GM12878 (cell line): ENCODE results near the gene SLC22A23. TPM values are rescaled to one million over a fixed set of nuclear protein-coding genes. Genes with fewer than 3 reads are reported as not detected.

Source experiments
- ATAC-seq: fragments of 200-7000 bp; cut with Tn5 transposase; 3 replicates; pipeline ENCODE4 v1.9.1; 2020; ENCODE audit warnings: mild to moderate bottlenecking, moderate library complexity
- BruUV-seq: library from RNA; stranded (reverse); fragments of 400-500 nt; replicated peaks from 2 replicates; lab custom pipeline; 2021; lab: Mats Ljungman, UMichigan
- CTCF ChIA-PET: fragments of 300-600 bp; sonication (Branson Sonifier 250); formaldehyde crosslinking; extraction: SDS; loops from one replicate; lab custom pipeline; 2021; ENCODE audit warnings: inconsistent platforms; lab: Yijun Ruan, JAX
- POLR2A ChIA-PET: fragments of 350-600 bp; formaldehyde crosslinking; extraction: SDS; loops from one replicate; lab custom pipeline; 2021; ENCODE audit warnings: inconsistent platforms; lab: Charles Lee
- RAD21 ChIA-PET: fragments of 300-600 bp; sonication (Branson Sonifier 250); formaldehyde crosslinking; loops from one replicate; lab custom pipeline; 2023; ENCODE audit warnings: antibody characterized with exemption; ENCODE audit not compliant: unreplicated experiment; lab: Charles Lee
- SMC1A ChIA-PET: fragments of 300-600 bp; sonication (Branson Sonifier 250); formaldehyde crosslinking; loops from one replicate; lab custom pipeline; 2023; ENCODE audit not compliant: unreplicated experiment, uncharacterized antibody; lab: Charles Lee
- DNase-seq: peaks from one replicate; pipeline ENCODE4 v3.0.0-alpha.2; 2011; ENCODE audit warnings: low read depth, low spot score
- FAIRE-seq: peaks from 3 replicates; lab custom pipeline; 2011; peaks lifted over from hg19 to GRCh38; lab: Jason Lieb, UNC
- H2AFZ ChIP-seq: 2 replicates; pipeline ENCODE4 v1.6.0; 2011; ENCODE audit warnings: low read depth, low read length, control low read depth; ENCODE audit not compliant: control insufficient read depth
- H3K27ac ChIP-seq: 2 replicates; pipeline ENCODE4 v1.5.1; 2011; ENCODE audit warnings: control low read depth; ENCODE audit not compliant: control insufficient read depth, insufficient read depth
- H3K27me3 ChIP-seq, 2 experiments: replicated peaks in 1 of 2; 2 replicates each; pipeline versions ENCODE4 v1.6.0 to v1.6.1; 2011; ENCODE audit warnings: low read length in 1 of 2; ENCODE audit not compliant: control insufficient read depth in 2 of 2, insufficient read depth in 2 of 2
- H3K36me3 ChIP-seq, 2 experiments: 2 replicates each; pipeline ENCODE4 v1.5.1; 2011; ENCODE audit warnings: low read length in 1 of 2; ENCODE audit not compliant: control insufficient read depth in 2 of 2, insufficient read depth in 2 of 2
- H3K4me1 ChIP-seq: 2 replicates; pipeline ENCODE4 v1.6.1; 2011; ENCODE audit warnings: mild to moderate bottlenecking, low read length, moderate library complexity, mixed read lengths; ENCODE audit not compliant: control insufficient read depth, insufficient read depth
- H3K4me2 ChIP-seq: 2 replicates; pipeline ENCODE4 v1.6.0; 2011; ENCODE audit warnings: control low read depth; ENCODE audit not compliant: control insufficient read depth, insufficient read depth
- H3K4me3 ChIP-seq: fragments of 200-600 bp; sonication (generic); 2 replicates; pipeline ENCODE4 v1.5.1; 2016
- H3K79me2 ChIP-seq: 2 replicates; pipeline ENCODE4 v1.6.0; 2011; ENCODE audit warnings: low read length; ENCODE audit not compliant: control insufficient read depth, insufficient read depth
- H3K9ac ChIP-seq: 2 replicates; pipeline ENCODE4 v1.8.0; 2011; ENCODE audit warnings: low read length, control low read depth, mixed read lengths; ENCODE audit not compliant: control insufficient read depth, insufficient read depth
- H3K9me3 ChIP-seq: replicated peaks from 3 replicates; pipeline ENCODE4 v1.5.1; 2011; ENCODE audit warnings: mild to moderate bottlenecking, low read length; ENCODE audit not compliant: control insufficient read depth, insufficient read depth
- H4K20me1 ChIP-seq: 2 replicates; pipeline ENCODE4 v1.6.0; 2011; ENCODE audit not compliant: control insufficient read depth, insufficient read depth
- BHLHE40 ChIP-seq, 2 experiments: fragments of 450-650 bp in 1 of 2; IDR thresholded peaks; 2 replicates each; pipeline ENCODE4 v1.6.1; 2011 to 2017; ENCODE audit warnings: low read depth in 2 of 2, borderline replicate concordance in 1 of 2, improper control_type of control experiment in 1 of 2, low read length in 1 of 2, mild to moderate bottlenecking in 1 of 2
- CHD2 ChIP-seq: IDR thresholded peaks from 2 replicates; pipeline ENCODE4 v1.6.1; 2011; ENCODE audit warnings: low read depth, low read length, improper control_type of control experiment, borderline replicate concordance
- CHD4 ChIP-seq: fragments of 200-600 bp; sonication (generic); IDR thresholded peaks from 2 replicates; pipeline ENCODE4 v1.6.1; 2016; ENCODE audit warnings: mild to moderate bottlenecking
- ESRRA ChIP-seq: IDR thresholded peaks from 2 replicates; pipeline ENCODE4 v1.6.1; 2012; ENCODE audit warnings: mild to moderate bottlenecking, low read length, improper control_type of control experiment
- EZH2 ChIP-seq: IDR thresholded peaks from 2 replicates; pipeline ENCODE4 v1.6.1; 2012; ENCODE audit warnings: low read depth, mild to moderate bottlenecking, control low read depth, inconsistent platforms, low read length, borderline replicate concordance; ENCODE audit not compliant: control insufficient read depth
- KDM1A ChIP-seq: fragments of 200-600 bp; sonication (generic); IDR thresholded peaks from 2 replicates; pipeline ENCODE4 v1.6.1; 2016; ENCODE audit warnings: borderline replicate concordance
- NR2C2 ChIP-seq: IDR thresholded peaks from 2 replicates; pipeline ENCODE4 v1.6.1; 2011; ENCODE audit warnings: borderline replicate concordance, low read depth; ENCODE audit not compliant: control insufficient read depth, insufficient read length
- PAX8 ChIP-seq: fragments of 450-650 bp; IDR thresholded peaks from 2 replicates; pipeline ENCODE4 v1.6.1; 2017; ENCODE audit warnings: mild to moderate bottlenecking, moderate library complexity
- PKNOX1 ChIP-seq: fragments of 450-650 bp; IDR thresholded peaks from 2 replicates; pipeline ENCODE4 v1.6.1; 2016; ENCODE audit warnings: mild to moderate bottlenecking
- POLR2A ChIP-seq: IDR thresholded peaks from 2 replicates; pipeline ENCODE4 v1.6.1; 2011; ENCODE audit warnings: low read depth, mild to moderate bottlenecking, low read length
- RAD51 ChIP-seq: fragments of 450-650 bp; IDR thresholded peaks from 2 replicates; pipeline ENCODE4 v1.6.1; 2016; ENCODE audit warnings: moderate library complexity, mild to moderate bottlenecking, inconsistent platforms
- RFX5 ChIP-seq: IDR thresholded peaks from 2 replicates; pipeline ENCODE4 v1.6.1; 2011; ENCODE audit warnings: low read depth, low read length, improper control_type of control experiment
- STAT3 ChIP-seq: IDR thresholded peaks from 2 replicates; pipeline ENCODE4 v1.6.1; 2011; ENCODE audit warnings: low read depth, low read length, improper control_type of control experiment
- ZBTB40 ChIP-seq: fragments of 450-650 bp; IDR thresholded peaks from 2 replicates; pipeline ENCODE4 v1.6.1; 2016; ENCODE audit warnings: mild to moderate bottlenecking, moderate library complexity, borderline replicate concordance
- WGBS: methylation state at CpG from one replicate; pipeline ENCODE4 v1.1.6; 2016; ENCODE audit warnings: low lambda C conversion rate; ENCODE audit not compliant: insufficient replicate concordance, insufficient coverage; ENCODE audit errors: missing lambda C conversion rate; 5-methylcytosine and 5-hydroxymethylcytosine counted together
- in situ Hi-C: fragments of 300-500 bp; cut with MboI; formaldehyde crosslinking; loops from 9 replicates; pipeline ENCODE4 v1.14.3; 2018; ENCODE audit warnings: mixed read lengths
- intact Hi-C: fragments of 100-400 bp; cut with micrococcal nuclease; formaldehyde crosslinking; loops from one replicate; pipeline ENCODE4 v1.14.2; 2022; ENCODE audit not compliant: unreplicated experiment
- polyA plus RNA-seq, 11 experiments: library from polyadenylated mRNA; depleted of rRNA in 4 of 11; unstranded in 6 of 11; stranded (reverse) in 5 of 11; fragments of >200 nt; fragmentation: Nextera tagmentation in 4 of 11; fragmentation: Illumina TruSeq in 1 of 11; extraction: Ambion mirVana in 4 of 11; extraction: Trizol in 1 of 11; gene quantifications; 1 replicate in 1 of 11; 2 replicates in 10 of 11; pipeline versions ENCODE4 v1.2.1 to v1.2.3, GENCODE V29; 2011 to 2016; ENCODE audit warnings: inconsistent platforms in 2 of 11, missing spikeins in 2 of 11, low read depth in 1 of 11
- total RNA-seq, 4 experiments: library from RNA; depleted of rRNA in 3 of 4; stranded (reverse); fragments of >200 nt in 3 of 4; fragmentation: Illumina TruSeq in 1 of 4; extraction: Trizol in 1 of 4; gene quantifications; 2 replicates each; pipeline versions ENCODE4 v1.2.1 to v1.2.3, GENCODE V29; 2013 to 2021

Gene SLC22A23
- total and polyA plus RNA-seq, 10 of the 15 experiments (the other 5 are each of a cell fraction or from before 2014, with no cell fraction given) = 0.20 to 2.4 (median 0.74) TPM

GRCh38 chr6:3496395-3496794 is 39.5 kb upstream of the SLC22A23 start (continued):
- TF ChIP-seq ZBTB40 (no peak), NR2C2 (no peak), STAT3 (no peak), RAD51 (no peak), CHD2 (no peak), KDM1A (no peak)

- Histone ChIP-seq H3K9me3 (no peaks in the 10 kb centered on the region), H4K20me1 (0 out of 2 replicates have a peak, but pooled peaks cover 3% of the 10 kb centered on the region), H3K4me1 (no peaks in the 10 kb centered on the region), H2AFZ (no peak overlapping the region), H3K79me2 (no peaks in the 10 kb centered on the region), H3K4me2 (no peak overlapping the region), H3K4me3 (no peak overlapping the region), H3K27me3 (peaks cover 3 to 8% of the 10 kb centered on the region in 2 experiments; a peak in 3 of 4 replicates), H3K9ac (no peak overlapping the region), H3K27ac (no peak overlapping the region), H3K36me3 (no peaks in the 10 kb centered on the region)
- intact Hi-C loops (no loop called here), in situ Hi-C loops (no loop called here)
- ChIA-PET SMC1A (no interaction called here), CTCF (interaction anchor here (0.8 kb wide), 1 partner anchor 12 kb away, joined by 3 read pairs; no protein-coding TSS in a partner anchor), RAD21 (no interaction called here), POLR2A (no interaction called here)
- DNase-seq = no peak
- ATAC-seq = no peak
- FAIRE-seq = no peak
- TF ChIP-seq PKNOX1 (no peak), RFX5 (no peak), POLR2A (no peak), PAX8 (no peak), CHD4 (no peak), EZH2 (no peak), BHLHE40 (IDR thresholded peaks at IDR 0.05; ENCODE audit: borderline replicate concordance in 1 of 2, low read depth in 2 of 2, low read length in 1 of 2) (no peak), ESRRA (no peak)
- BruUV-seq = no TSS peak
- 25% methylated on average over 7 of the region's 7 CpGs for WGBS
Observed at GRCh38 chr6:3494391-3495100, 37.7 kb upstream of the SLC22A23 start.
